IPS DF 4.7 (cell line): ENCODE data around the gene LPP.

Experiments
- DNase-seq: peaks from one replicate; pipeline ENCODE4 v3.0.0-alpha.2; 2013; ENCODE audit warnings: low spot score; ENCODE audit errors: extremely low read depth

The LPP gene

GRCh38 chr3:188248036-188248561 is 94.1 kb downstream of the LPP start:
- DNase-seq = no peak

GRCh38 chr3:188253123-188253793 is 99.3 kb downstream of the LPP start:
- DNase-seq = no peak

GRCh38 chr3:188253800-188254452 is 100.0 kb downstream of the LPP start:
- DNase-seq = no peak

GRCh38 chr3:188254520-188255070 is 100.6 kb downstream of the LPP start:
- no peak for DNase-seq

- no peak for DNase-seq
These were observed 101.2 kb downstream of the LPP start for GRCh38 chr3:188255190-188255589.

- DNase-seq = no peak
These were observed 102.8 kb downstream of the LPP start for GRCh38 chr3:188256758-188257157.

- DNase-seq = no peak
These were observed 103.5 kb downstream of the LPP start for GRCh38 chr3:188257384-188258026.

- DNase-seq = no peak
These were observed 105.2 kb downstream of the LPP start for GRCh38 chr3:188259191-188259590.

GRCh38 chr3:188259596-188259995 is 105.6 kb downstream of the LPP start:
- DNase-seq = no peak

GRCh38 chr3:188261011-188261410 is 107.1 kb downstream of the LPP start:
- no peak for DNase-seq

GRCh38 chr3:188262488-188262887 is 108.5 kb downstream of the LPP start:
- no peak for DNase-seq

- DNase-seq = no peak
These were observed 109.1 kb downstream of the LPP start for GRCh38 chr3:188262913-188263683.

GRCh38 chr3:188264226-188265207 is 110.6 kb downstream of the LPP start:
- DNase-seq = no peak

GRCh38 chr3:188266562-188267274 is 112.8 kb downstream of the LPP start:
- DNase-seq = no peak

GRCh38 chr3:188267790-188268335 is 113.9 kb downstream of the LPP start:
- no peak for DNase-seq

- DNase-seq = no peak
These were observed 114.4 kb downstream of the LPP start for GRCh38 chr3:188268336-188268735.

- DNase-seq = no peak
These were observed 115.1 kb downstream of the LPP start for GRCh38 chr3:188269040-188269439.

- DNase-seq = peak; percentile 16
These were observed 116.5 kb downstream of the LPP start for GRCh38 chr3:188270423-188270972.
